Measurements from ENCODE around the gene GNAS-AS1.
A peak's percentile ranks its signal among the peaks of the same experiment; 100 is the strongest.

The GNAS-AS1 gene

GRCh38 chr20:58855506-58856389, 5.0 kb upstream of the GNAS-AS1 start:
- DNase-seq, result no peak

- no peak for DNase-seq
These were observed 4.2 kb upstream of the GNAS-AS1 start for GRCh38 chr20:58854638-58855471.

GRCh38 chr20:58853976-58854637, 3.4 kb upstream of the GNAS-AS1 start:
- no peak for DNase-seq

- DNase-seq, result no peak
These were observed 2.8 kb upstream of the GNAS-AS1 start for GRCh38 chr20:58853466-58853865.

GRCh38 chr20:58852543-58853271, 2.0 kb upstream of the GNAS-AS1 start, which contains the start of gene GNAS:
GNAS (plus strand) TSS chr20:58852716.
- DNase-seq, result peak; percentile 81

GRCh38 chr20:58851969-58852458, 1.3 kb upstream of the GNAS-AS1 start:
- DNase-seq, result no peak

DNA sequence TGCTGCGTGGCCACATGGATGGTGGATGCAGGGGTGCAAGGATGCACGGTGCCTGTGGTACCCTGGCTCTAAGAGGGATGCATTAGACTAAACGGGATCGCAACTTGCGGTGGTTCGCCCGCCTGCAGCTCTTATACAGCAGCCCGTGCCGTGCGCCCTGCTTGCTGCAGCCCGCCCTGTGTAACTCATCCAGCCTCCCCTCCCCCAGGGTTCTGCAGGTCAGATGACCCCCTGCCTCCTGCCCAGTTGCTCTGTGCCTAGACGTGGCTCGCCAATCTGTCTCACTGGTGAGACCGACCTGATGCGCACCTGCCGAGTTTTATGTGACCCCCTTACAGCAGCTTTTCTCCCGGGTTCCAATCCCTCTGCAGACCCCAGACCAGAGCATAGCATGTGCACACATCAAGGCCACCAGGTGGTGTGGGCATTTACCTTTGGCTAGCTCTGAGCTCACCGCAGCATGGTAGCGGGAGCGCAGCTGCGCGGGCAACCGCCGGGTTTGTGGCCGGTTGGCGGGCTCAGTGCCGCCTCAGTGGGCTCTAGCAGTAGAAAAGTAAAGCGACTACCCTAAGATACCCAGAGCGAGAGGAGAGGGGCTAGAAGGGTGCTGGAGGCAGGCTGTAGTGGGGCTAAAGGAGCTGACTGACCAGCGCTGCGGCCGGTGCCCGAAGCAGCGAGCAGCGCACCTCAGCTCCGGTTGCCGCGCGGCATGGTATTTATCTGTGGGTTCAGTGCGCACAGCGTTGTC, 693 bp upstream of the GNAS-AS1 start:
- no peak for DNase-seq

- no peak for DNase-seq
These were observed 3.2 kb downstream of the GNAS-AS1 start for GRCh38 chr20:58847463-58847862.

- no peak for DNase-seq
These were observed 5.0 kb downstream of the GNAS-AS1 start for GRCh38 chr20:58845706-58846105.

- no peak for DNase-seq
These were observed 7.6 kb downstream of the GNAS-AS1 start for GRCh38 chr20:58843128-58843556.

- no peak for DNase-seq
These were observed 8.4 kb downstream of the GNAS-AS1 start for GRCh38 chr20:58842276-58842675.

GRCh38 chr20:58841539-58842264, 9.0 kb downstream of the GNAS-AS1 start:
- no peak for DNase-seq

DNA sequence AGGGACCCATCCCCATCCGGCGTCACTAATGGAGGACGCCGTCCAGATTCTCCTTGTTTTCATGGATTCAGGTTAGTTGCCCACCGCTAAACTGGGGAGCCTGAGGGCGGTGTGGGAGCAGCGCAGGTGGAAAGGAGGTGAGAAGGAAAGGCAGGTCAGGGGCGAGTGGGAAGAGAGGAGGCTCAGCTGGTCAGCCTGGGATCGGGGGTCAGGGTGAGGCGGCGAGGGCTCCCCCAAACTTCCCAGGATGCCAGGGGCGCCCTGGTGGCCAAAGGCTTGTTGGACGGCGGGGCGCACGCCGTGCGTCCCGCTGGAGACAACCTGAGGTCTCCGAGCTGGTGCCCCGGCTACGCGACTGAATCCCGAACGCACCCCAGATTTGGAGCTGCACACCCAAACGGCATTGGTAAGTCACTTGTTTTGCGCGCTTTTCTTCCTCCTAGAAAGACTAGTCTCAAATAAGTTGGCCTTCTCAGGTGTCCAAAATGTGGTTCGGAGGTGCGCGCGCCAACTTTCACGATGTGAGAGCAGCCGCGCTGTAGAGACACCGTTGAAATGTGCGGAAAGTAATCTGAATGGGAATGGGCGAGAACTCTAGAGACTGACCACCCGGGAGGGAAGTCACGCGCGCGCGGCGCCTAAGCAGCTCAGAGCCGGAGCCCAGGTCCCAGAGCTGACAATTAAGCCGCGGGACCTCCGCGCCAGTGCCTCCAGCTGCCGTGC, 9.7 kb downstream of the GNAS-AS1 start:
- no peak for DNase-seq

GRCh38 chr20:58839991-58840747, 10.5 kb downstream of the GNAS-AS1 start:
- no peak for DNase-seq

- DNase-seq, result peak; percentile 84
These were observed 11.2 kb downstream of the GNAS-AS1 start for GRCh38 chr20:58839474-58839874.

DNA sequence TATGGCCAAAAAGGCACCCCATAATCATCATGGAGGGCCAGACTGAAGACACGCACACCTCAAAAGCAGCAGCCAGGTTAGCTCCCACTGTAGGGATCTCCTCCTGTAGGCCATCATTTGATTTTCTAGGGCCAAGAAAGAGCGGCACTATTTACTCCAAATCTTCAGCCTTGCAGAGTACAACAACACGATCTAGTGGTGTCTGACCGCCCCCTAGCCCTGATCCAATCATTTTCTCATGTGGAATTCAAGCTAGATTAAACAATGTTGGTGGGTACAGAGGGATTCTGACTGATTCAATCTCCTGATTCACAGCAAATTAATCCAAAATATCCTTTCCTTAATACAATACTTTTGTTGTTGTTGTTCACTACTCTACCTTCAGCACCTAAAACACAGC, 12.5 kb downstream of the GNAS-AS1 start:
- DNase-seq, result no peak

GRCh38 chr20:58837717-58838116, 13.0 kb downstream of the GNAS-AS1 start:
- no peak for DNase-seq

GRCh38 chr20:58836616-58837204, 14.0 kb downstream of the GNAS-AS1 start:
- no peak for DNase-seq

- no peak for DNase-seq
These were observed 15.5 kb downstream of the GNAS-AS1 start for GRCh38 chr20:58835231-58835630.

Data from femur (tissue), 1 donor.